Measurements from ENCODE around the gene SLC4A1. TPM values are rescaled to one million over a fixed set of nuclear protein-coding genes. Genes with fewer than 3 reads are reported as not detected.

SLC4A1 gene
- total RNA-seq, 1 donor from 2014 or later: 0.13 TPM

DNA sequence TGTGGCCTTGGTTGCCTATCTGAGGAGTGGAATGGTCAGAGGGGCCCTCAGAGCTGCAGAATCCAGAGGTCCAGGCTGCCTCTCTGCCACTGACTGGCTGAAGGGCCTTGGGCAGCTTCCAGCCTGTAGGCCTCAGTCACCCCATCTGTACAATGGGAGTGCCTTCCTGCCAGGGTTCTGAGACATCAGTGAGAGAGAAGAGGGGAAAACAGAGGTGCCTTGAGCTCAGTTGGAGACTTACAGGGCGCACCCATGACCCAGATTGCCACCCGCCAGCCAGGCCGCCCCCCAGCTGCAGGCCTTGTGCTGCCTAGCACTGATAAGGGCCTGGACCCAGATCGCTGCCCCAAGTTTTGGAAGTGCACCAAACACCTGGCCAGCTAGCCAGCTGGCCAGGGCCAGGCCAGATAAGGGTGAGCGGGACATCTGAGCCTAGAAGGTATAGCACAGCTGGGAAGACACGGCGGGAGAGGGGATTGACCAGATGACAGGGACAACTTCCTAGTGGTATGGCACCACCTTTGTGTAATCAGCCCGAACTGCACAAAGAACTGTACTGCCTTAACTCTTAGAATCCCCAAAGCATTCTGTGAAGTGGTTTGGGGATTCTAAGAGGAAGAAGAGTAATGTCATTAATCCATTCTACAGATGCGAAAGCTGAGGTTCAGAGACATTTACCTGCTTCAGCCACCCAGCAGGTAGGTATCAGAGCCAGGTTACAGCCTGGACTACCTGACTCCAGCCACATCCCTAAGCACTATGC lies 1.4 kb downstream of the SLC4A1 start:
- TF ChIP-seq CTCF (IDR thresholded peaks at IDR 0.05): no peak
- Mint-ChIP-seq H3K36me3 (ENCODE audit: low read depth) (no peaks in the 10 kb centered on the region), H3K9me3 (no peaks in the 10 kb centered on the region), H3K27ac (no peak overlapping the region), H3K27me3 (no peaks in the 10 kb centered on the region), H3K4me3 (no peak overlapping the region), H3K4me1 (no peaks in the 10 kb centered on the region)
- DNase-seq: no peak
- no peak for ATAC-seq (ENCODE audit: low read depth)
- intact Hi-C loops (cut with micrococcal nuclease): no loop called here
- ChIA-PET POLR2A (no interaction called here), CTCF (no interaction called here)

GRCh38 chr17:44263345-44263902 lies 4.5 kb downstream of the SLC4A1 start:
- DNase-seq (no peak), ATAC-seq (ENCODE audit: low read depth) (no peak)
- POLR2A ChIA-PET: no interaction called here
- CTCF ChIA-PET: no interaction called here
- H3K4me3 Mint-ChIP-seq: no peak overlapping the region
- H3K27me3 Mint-ChIP-seq: no peaks in the 10 kb centered on the region
- no peaks in the 10 kb centered on the region for H3K4me1 Mint-ChIP-seq
- no peak for TF ChIP-seq CTCF (IDR thresholded peaks at IDR 0.05)
- no peaks in the 10 kb centered on the region for H3K36me3 Mint-ChIP-seq (ENCODE audit: low read depth)
- H3K9me3 Mint-ChIP-seq: no peaks in the 10 kb centered on the region
- intact Hi-C loops (cut with micrococcal nuclease): no loop called here
- no peak overlapping the region for H3K27ac Mint-ChIP-seq

DNA sequence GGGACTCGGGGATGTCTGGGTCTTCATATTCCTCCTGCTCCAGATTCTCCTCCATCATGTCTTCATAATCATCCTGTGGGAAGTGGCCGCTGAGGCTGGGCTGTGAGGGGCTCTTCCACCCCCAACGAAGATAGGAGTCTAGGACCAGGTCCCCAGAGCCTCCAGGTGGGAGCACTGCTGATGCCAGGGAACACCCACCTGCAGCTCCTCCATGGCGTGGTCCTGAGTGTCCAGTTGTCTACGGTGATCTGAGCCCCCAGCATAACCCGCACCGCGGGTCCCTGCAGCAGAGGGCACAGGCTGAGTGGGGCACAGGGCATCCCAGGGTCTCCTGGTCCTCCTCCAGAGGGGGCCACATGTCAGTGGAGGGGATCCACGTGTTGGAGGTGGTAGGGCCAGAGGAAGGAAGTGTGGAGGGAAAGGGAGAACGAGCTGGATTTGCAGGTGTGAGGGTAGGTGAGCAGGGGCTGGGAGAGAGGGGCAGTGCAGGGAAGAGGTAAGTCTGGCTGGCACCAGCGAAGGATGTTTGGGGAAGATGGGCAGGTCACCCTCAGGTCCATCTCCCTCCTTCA lies 5.2 kb downstream of the SLC4A1 start:
- Mint-ChIP-seq H3K36me3 (ENCODE audit: low read depth) (no peaks in the 10 kb centered on the region), H3K27ac (no peak overlapping the region), H3K4me1 (no peaks in the 10 kb centered on the region), H3K27me3 (no peaks in the 10 kb centered on the region), H3K4me3 (no peak overlapping the region), H3K9me3 (no peaks in the 10 kb centered on the region)
- DNase-seq (no peak), ATAC-seq (ENCODE audit: low read depth) (no peak)
- ChIA-PET POLR2A (no interaction called here), CTCF (no interaction called here)
- intact Hi-C loops (cut with micrococcal nuclease): no loop called here
- no peak for TF ChIP-seq CTCF (IDR thresholded peaks at IDR 0.05)

DNA sequence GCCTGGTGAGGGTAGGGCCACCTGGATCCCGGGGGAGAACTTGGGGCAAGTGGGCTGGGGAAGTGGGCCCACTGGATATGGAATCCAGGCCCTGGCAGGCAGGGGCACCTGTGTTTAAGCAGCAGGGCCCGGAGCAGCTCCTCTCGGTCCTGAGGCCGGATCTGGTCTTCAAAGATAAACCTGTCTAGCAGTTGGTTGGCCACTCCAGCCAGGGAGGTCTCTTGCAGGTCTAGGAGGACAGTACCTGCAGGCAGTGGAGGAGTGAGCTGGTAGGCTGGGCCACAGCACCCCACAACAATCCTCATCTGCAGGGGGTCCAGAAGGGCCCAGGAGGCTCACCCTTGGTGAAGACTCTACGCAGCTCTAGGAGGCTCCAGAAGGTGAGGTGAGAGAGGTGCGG lies 7.6 kb downstream of the SLC4A1 start:
- TF ChIP-seq CTCF (IDR thresholded peaks at IDR 0.05): no peak
- Mint-ChIP-seq H3K27ac (no peak overlapping the region), H3K27me3 (peaks cover 3% of the 10 kb centered on the region), H3K4me3 (no peak overlapping the region), H3K36me3 (ENCODE audit: low read depth) (no peaks in the 10 kb centered on the region), H3K9me3 (no peaks in the 10 kb centered on the region), H3K4me1 (no peaks in the 10 kb centered on the region)
- DNase-seq: no peak
- ATAC-seq (ENCODE audit: low read depth): no peak
- POLR2A ChIA-PET: no interaction called here
- intact Hi-C loops (cut with micrococcal nuclease): no loop called here
- CTCF ChIA-PET: no interaction called here

DNA sequence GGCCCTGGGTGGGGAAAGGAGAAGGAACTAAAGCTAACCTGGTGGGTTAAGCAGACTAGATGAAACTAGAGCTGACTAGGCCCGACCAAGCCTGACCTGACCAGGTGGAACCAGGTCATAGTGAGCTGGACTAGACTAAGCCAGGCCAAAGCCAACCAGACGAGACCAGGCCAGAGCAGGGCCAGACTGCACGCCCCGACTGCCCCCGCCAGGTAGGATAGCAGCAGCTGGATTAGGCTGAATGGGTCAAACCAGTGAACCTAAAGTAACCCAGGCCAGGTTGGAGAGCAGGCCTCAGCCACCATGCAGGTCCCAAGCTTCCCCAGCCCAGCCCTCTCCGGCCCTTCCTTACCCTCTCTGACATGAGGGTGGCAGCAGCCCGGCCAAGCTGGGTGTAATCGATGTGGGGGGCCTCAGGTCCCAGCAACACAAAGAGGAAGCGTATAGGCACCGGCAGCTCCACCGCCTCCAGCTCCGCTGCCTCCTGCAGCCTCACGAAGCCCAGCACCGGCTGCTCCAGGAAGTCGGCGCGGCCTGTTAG lies 9.1 kb downstream of the SLC4A1 start:
- POLR2A ChIA-PET: no interaction called here

More for the DNA sequence above, 9.1 kb downstream of the SLC4A1 start:
- ATAC-seq (ENCODE audit: low read depth) (no peak), DNase-seq (no peak)
- no peaks in the 10 kb centered on the region for H3K9me3 Mint-ChIP-seq
- intact Hi-C loops (cut with micrococcal nuclease): no loop called here
- no peaks in the 10 kb centered on the region for H3K36me3 Mint-ChIP-seq (ENCODE audit: low read depth)
- peaks cover 9% of the 10 kb centered on the region for H3K27me3 Mint-ChIP-seq
- CTCF ChIA-PET: no interaction called here
- no peak overlapping the region for H3K27ac Mint-ChIP-seq
- no peaks in the 10 kb centered on the region for H3K4me1 Mint-ChIP-seq
- TF ChIP-seq CTCF (IDR thresholded peaks at IDR 0.05): no peak
- H3K4me3 Mint-ChIP-seq: no peak overlapping the region

Data from activated B cell treated with CpG ODN at 0.5 μM for 24 hours (primary cell).